ENCODE results near the gene GHSR.

Gene GHSR

GRCh38 chr3:172437713-172438112 is 10.5 kb downstream of the GHSR start:
- Histone ChIP-seq H3K4me3 (ENCODE audit: low read depth, low read length) (no peak overlapping the region), H3K36me3 (ENCODE audit: control insufficient read depth, insufficient read depth, low read length) (no peaks in the 10 kb centered on the region), H3K27ac (ENCODE audit: low read depth, low read length) (no peak overlapping the region), H3K27me3 (ENCODE audit: control insufficient read depth, insufficient read depth, low read length) (no peaks in the 10 kb centered on the region), H3K9me3 (ENCODE audit: control insufficient read depth, insufficient read depth, low read length) (peaks cover 3% of the 10 kb centered on the region; the same call in 1 of the 2 replicates), H3K9ac (ENCODE audit: low read depth, low read length) (no peak overlapping the region), H3K4me1 (ENCODE audit: control insufficient read depth, insufficient read depth, low read length) (no peaks in the 10 kb centered on the region)

GRCh38 chr3:172415323-172415722 is 32.9 kb downstream of the GHSR start:
- H3K4me3 ChIP-seq (ENCODE audit: low read depth, low read length) = no peak overlapping the region

GRCh38 chr3:172411478-172411947 is 36.7 kb downstream of the GHSR start:
- H3K9me3 ChIP-seq (ENCODE audit: control insufficient read depth, insufficient read depth, low read length) = no peaks in the 10 kb centered on the region
- H3K36me3 ChIP-seq (ENCODE audit: control insufficient read depth, insufficient read depth, low read length) = no peaks in the 10 kb centered on the region
- H3K4me1 ChIP-seq (ENCODE audit: control insufficient read depth, insufficient read depth, low read length) = no peaks in the 10 kb centered on the region
- H3K9ac ChIP-seq (ENCODE audit: low read depth, low read length) = no peak overlapping the region
- H3K27ac ChIP-seq (ENCODE audit: low read depth, low read length) = no peak overlapping the region
- no peaks in the 10 kb centered on the region for H3K27me3 ChIP-seq (ENCODE audit: control insufficient read depth, insufficient read depth, low read length)
- H3K4me3 ChIP-seq (ENCODE audit: low read depth, low read length) = no peak overlapping the region

More at GRCh38 chr3:172415323-172415722, 32.9 kb downstream of the GHSR start:
- Histone ChIP-seq H3K27me3 (ENCODE audit: control insufficient read depth, insufficient read depth, low read length) (no peaks in the 10 kb centered on the region), H3K9me3 (ENCODE audit: control insufficient read depth, insufficient read depth, low read length) (no peaks in the 10 kb centered on the region), H3K27ac (ENCODE audit: low read depth, low read length) (no peak overlapping the region), H3K9ac (ENCODE audit: low read depth, low read length) (no peak overlapping the region), H3K36me3 (ENCODE audit: control insufficient read depth, insufficient read depth, low read length) (no peaks in the 10 kb centered on the region), H3K4me1 (ENCODE audit: control insufficient read depth, insufficient read depth, low read length) (no peaks in the 10 kb centered on the region)

GRCh38 chr3:172410702-172411477 is 37.4 kb downstream of the GHSR start:
- Histone ChIP-seq H3K36me3 (ENCODE audit: control insufficient read depth, insufficient read depth, low read length) (no peaks in the 10 kb centered on the region), H3K27ac (ENCODE audit: low read depth, low read length) (no peak overlapping the region), H3K9ac (ENCODE audit: low read depth, low read length) (no peak overlapping the region), H3K9me3 (ENCODE audit: control insufficient read depth, insufficient read depth, low read length) (no peaks in the 10 kb centered on the region), H3K4me3 (ENCODE audit: low read depth, low read length) (no peak overlapping the region), H3K4me1 (ENCODE audit: control insufficient read depth, insufficient read depth, low read length) (no peaks in the 10 kb centered on the region), H3K27me3 (ENCODE audit: control insufficient read depth, insufficient read depth, low read length) (no peaks in the 10 kb centered on the region)

- Histone ChIP-seq H3K4me1 (ENCODE audit: control insufficient read depth, insufficient read depth, low read length) (no peaks in the 10 kb centered on the region), H3K4me3 (ENCODE audit: low read depth, low read length) (no peak overlapping the region), H3K9ac (ENCODE audit: low read depth, low read length) (no peak overlapping the region), H3K27ac (ENCODE audit: low read depth, low read length) (no peak overlapping the region), H3K36me3 (ENCODE audit: control insufficient read depth, insufficient read depth, low read length) (no peaks in the 10 kb centered on the region), H3K9me3 (ENCODE audit: control insufficient read depth, insufficient read depth, low read length) (no peaks in the 10 kb centered on the region), H3K27me3 (ENCODE audit: control insufficient read depth, insufficient read depth, low read length) (no peaks in the 10 kb centered on the region)
These were observed 40.4 kb downstream of the GHSR start for GRCh38 chr3:172407872-172408271.

- H3K9ac ChIP-seq (ENCODE audit: low read depth, low read length) = no peak overlapping the region
- H3K36me3 ChIP-seq (ENCODE audit: control insufficient read depth, insufficient read depth, low read length) = no peaks in the 10 kb centered on the region
- H3K27ac ChIP-seq (ENCODE audit: low read depth, low read length) = no peak overlapping the region
- no peaks in the 10 kb centered on the region for H3K9me3 ChIP-seq (ENCODE audit: control insufficient read depth, insufficient read depth, low read length)
- no peak overlapping the region for H3K4me3 ChIP-seq (ENCODE audit: low read depth, low read length)
- no peaks in the 10 kb centered on the region for H3K4me1 ChIP-seq (ENCODE audit: control insufficient read depth, insufficient read depth, low read length)
- H3K27me3 ChIP-seq (ENCODE audit: control insufficient read depth, insufficient read depth, low read length) = no peaks in the 10 kb centered on the region
These were observed 42.3 kb downstream of the GHSR start for GRCh38 chr3:172405914-172406313.

- H3K9me3 ChIP-seq (ENCODE audit: control insufficient read depth, insufficient read depth, low read length) = no peaks in the 10 kb centered on the region
- H3K4me3 ChIP-seq (ENCODE audit: low read depth, low read length) = no peak overlapping the region
- H3K4me1 ChIP-seq (ENCODE audit: control insufficient read depth, insufficient read depth, low read length) = no peaks in the 10 kb centered on the region
- no peak overlapping the region for H3K27ac ChIP-seq (ENCODE audit: low read depth, low read length)
- no peaks in the 10 kb centered on the region for H3K27me3 ChIP-seq (ENCODE audit: control insufficient read depth, insufficient read depth, low read length)
- H3K9ac ChIP-seq (ENCODE audit: low read depth, low read length) = no peak overlapping the region
- H3K36me3 ChIP-seq (ENCODE audit: control insufficient read depth, insufficient read depth, low read length) = no peaks in the 10 kb centered on the region
These were observed 43.9 kb downstream of the GHSR start for GRCh38 chr3:172404237-172404962.

- Histone ChIP-seq H3K36me3 (ENCODE audit: control insufficient read depth, insufficient read depth, low read length) (peaks cover 6% of the 10 kb centered on the region; the same call in 1 of the 2 replicates), H3K9ac (ENCODE audit: low read depth, low read length) (no peak overlapping the region), H3K27me3 (ENCODE audit: control insufficient read depth, insufficient read depth, low read length) (no peaks in the 10 kb centered on the region), H3K27ac (ENCODE audit: low read depth, low read length) (no peak overlapping the region), H3K4me1 (ENCODE audit: control insufficient read depth, insufficient read depth, low read length) (no peaks in the 10 kb centered on the region), H3K9me3 (ENCODE audit: control insufficient read depth, insufficient read depth, low read length) (no peaks in the 10 kb centered on the region), H3K4me3 (ENCODE audit: low read depth, low read length) (no peak overlapping the region)
These were observed 45.2 kb downstream of the GHSR start for GRCh38 chr3:172402892-172403643.

- H3K9me3 ChIP-seq (ENCODE audit: control insufficient read depth, insufficient read depth, low read length) = no peaks in the 10 kb centered on the region
- H3K9ac ChIP-seq (ENCODE audit: low read depth, low read length) = no peak overlapping the region
- H3K27me3 ChIP-seq (ENCODE audit: control insufficient read depth, insufficient read depth, low read length) = no peaks in the 10 kb centered on the region
- no peak overlapping the region for H3K4me3 ChIP-seq (ENCODE audit: low read depth, low read length)
- no peak overlapping the region for H3K27ac ChIP-seq (ENCODE audit: low read depth, low read length)
- H3K36me3 ChIP-seq (ENCODE audit: control insufficient read depth, insufficient read depth, low read length) = peaks cover 12% of the 10 kb centered on the region
- no peaks in the 10 kb centered on the region for H3K4me1 ChIP-seq (ENCODE audit: control insufficient read depth, insufficient read depth, low read length)
These were observed 46.2 kb downstream of the GHSR start for GRCh38 chr3:172402090-172402489.

GRCh38 chr3:172398484-172398883 is 49.8 kb downstream of the GHSR start:
- Histone ChIP-seq H3K27ac (ENCODE audit: low read depth, low read length) (no peak overlapping the region), H3K4me3 (ENCODE audit: low read depth, low read length) (no peak overlapping the region), H3K9ac (ENCODE audit: low read depth, low read length) (no peak overlapping the region), H3K9me3 (ENCODE audit: control insufficient read depth, insufficient read depth, low read length) (no peaks in the 10 kb centered on the region), H3K27me3 (ENCODE audit: control insufficient read depth, insufficient read depth, low read length) (no peaks in the 10 kb centered on the region), H3K4me1 (ENCODE audit: control insufficient read depth, insufficient read depth, low read length) (no peaks in the 10 kb centered on the region), H3K36me3 (ENCODE audit: control insufficient read depth, insufficient read depth, low read length) (peaks cover 12% of the 10 kb centered on the region)
